ENCODE measurements around the gene ADRA2C. TPM values are rescaled to one million over a fixed set of nuclear protein-coding genes. Genes with fewer than 3 reads are reported as not detected.

ADRA2C gene
- total RNA-seq, 1 experiment from 2014 or later = 23.5 TPM

- no TSS peak for BruUV-seq (replicated peaks)
Observed at GRCh38 chr4:3801521-3801920, 35.3 kb downstream of the ADRA2C start.

GRCh38 chr4:3801931-3802550 is 35.9 kb downstream of the ADRA2C start:
- no peak for ATAC-seq
- H3K27me3 ChIP-seq (ENCODE audit: control insufficient read depth, insufficient read depth, low read length) = no peaks in the 10 kb centered on the region
- H3K4me1 ChIP-seq (ENCODE audit: control insufficient read depth, insufficient read depth, low read length) = no peaks in the 10 kb centered on the region
- BruUV-seq (replicated peaks) = no TSS peak
- intact Hi-C loops (cut with micrococcal nuclease; ENCODE audit: unreplicated experiment) (no loop called here), in situ Hi-C loops (cut with HindIII; ENCODE audit: low pct_unique_long_range_greater_than_20kb, low sequenced_read_pairs) (no loop called here)
- TF ChIP-seq REST (IDR thresholded peaks at IDR 0.05; ENCODE audit: insufficient read depth in 1 of 2, low read depth in 2 of 2, low read length in 1 of 2) (no peak), TCF7L2 (IDR thresholded peaks at IDR 0.05; ENCODE audit: low read depth, low read length) (no peak)
- ChIA-PET CTCF (no interaction called here), POLR2A (interaction anchor here (0.6 kb wide), 1 partner anchor 15 kb away, joined by 3 read pairs; no protein-coding TSS in a partner anchor)
- no peaks in the 10 kb centered on the region for H3K36me3 ChIP-seq (ENCODE audit: control insufficient read depth, insufficient read depth, low read length)
- no peaks in the 10 kb centered on the region for H3K9me3 ChIP-seq (ENCODE audit: control insufficient read depth, insufficient read depth, low read depth, low read length)
- DNase-seq (ENCODE audit: low read depth, low spot score) = no peak
- no peak overlapping the region for H3K27ac ChIP-seq (ENCODE audit: low read length)
- no peak overlapping the region for H3K4me3 ChIP-seq (ENCODE audit: low read depth in 2 of 2, low read length in 2 of 2)

More at GRCh38 chr4:3801521-3801920, 35.3 kb downstream of the ADRA2C start:
- Histone ChIP-seq H3K36me3 (ENCODE audit: control insufficient read depth, insufficient read depth, low read length) (no peaks in the 10 kb centered on the region), H3K4me1 (ENCODE audit: control insufficient read depth, insufficient read depth, low read length) (no peaks in the 10 kb centered on the region), H3K27ac (ENCODE audit: low read length) (no peak overlapping the region), H3K9me3 (ENCODE audit: control insufficient read depth, insufficient read depth, low read depth, low read length) (no peaks in the 10 kb centered on the region), H3K4me3 (ENCODE audit: low read depth in 2 of 2, low read length in 2 of 2) (no peak overlapping the region), H3K27me3 (ENCODE audit: control insufficient read depth, insufficient read depth, low read length) (no peaks in the 10 kb centered on the region)
- ATAC-seq = no peak
- DNase-seq (ENCODE audit: low read depth, low spot score) = no peak
- in situ Hi-C loops (cut with HindIII; ENCODE audit: low pct_unique_long_range_greater_than_20kb, low sequenced_read_pairs) (no loop called here), intact Hi-C loops (cut with micrococcal nuclease; ENCODE audit: unreplicated experiment) (no loop called here)
- TF ChIP-seq POLR2AphosphoS5 (IDR thresholded peaks at IDR 0.05; ENCODE audit: low read depth, low read length) (no peak), SIN3A (IDR thresholded peaks at IDR 0.05; ENCODE audit: borderline replicate concordance, insufficient read depth, low read depth, low read length) (no peak), REST (IDR thresholded peaks at IDR 0.05; ENCODE audit: insufficient read depth in 1 of 2, low read depth in 2 of 2, low read length in 1 of 2) (no peak), TCF7L2 (IDR thresholded peaks at IDR 0.05; ENCODE audit: low read depth, low read length) (no peak), CTCF (IDR thresholded peaks at IDR 0.05) (no peak)
- CTCF ChIA-PET = no interaction called here
- POLR2A ChIA-PET = no interaction called here

Measured in Panc1 (cell line).